Measurements from ENCODE around the gene ZBTB48. TPM values are rescaled to one million over a fixed set of nuclear protein-coding genes. Genes with fewer than 3 reads are reported as not detected.
A peak's percentile ranks its signal among the peaks of the same experiment; 100 is the strongest.
"Not testable (repeated sequence)": the region's sequence is repeated elsewhere in the genome, so short reads cannot be mapped to it uniquely, and the experiment has no call there.

The ZBTB48 gene
- total RNA-seq: 11.0 TPM

DNA sequence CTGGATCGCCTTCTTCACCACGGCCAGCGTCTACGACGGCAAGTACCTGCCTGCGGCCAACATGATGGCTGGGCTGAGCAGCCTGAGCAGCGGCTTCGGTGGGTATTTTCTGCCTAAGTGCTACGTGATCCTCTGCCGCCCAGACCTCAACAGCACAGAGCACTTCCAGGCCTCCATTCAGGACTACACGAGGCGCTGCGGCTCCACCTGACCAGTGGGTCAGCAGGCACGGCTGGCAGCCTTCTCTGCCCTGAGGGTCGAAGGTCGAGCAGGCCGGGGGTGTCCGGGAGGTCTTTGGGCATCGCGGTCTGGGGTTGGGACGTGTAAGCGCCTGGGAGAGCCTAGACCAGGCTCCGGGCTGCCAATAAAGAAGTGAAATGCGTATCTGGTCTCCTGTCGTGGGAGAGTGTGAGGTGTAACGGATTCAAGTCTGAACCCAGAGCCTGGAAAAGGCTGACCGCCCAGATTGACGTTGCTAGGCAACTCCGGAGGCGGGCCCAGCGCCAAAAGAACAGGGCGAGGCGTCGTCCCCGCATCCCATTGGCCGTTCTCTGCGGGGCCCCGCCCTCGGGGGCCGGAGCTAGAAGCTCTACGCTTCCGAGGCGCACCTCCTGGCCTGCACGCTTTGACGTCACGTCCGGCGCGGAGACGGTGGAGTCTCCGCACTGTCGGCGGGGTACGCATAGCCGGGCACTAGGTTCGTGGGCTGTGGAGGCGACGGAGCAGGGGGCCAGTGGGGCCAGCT is at the start of gene ZBTB48:
ZBTB48 (plus strand) TSS at position 621 of the 745 bp plus-strand sequence. CDS start 616 bp downstream, outside the sequence.
- peak; percentile 96 for DNase-seq

DNA sequence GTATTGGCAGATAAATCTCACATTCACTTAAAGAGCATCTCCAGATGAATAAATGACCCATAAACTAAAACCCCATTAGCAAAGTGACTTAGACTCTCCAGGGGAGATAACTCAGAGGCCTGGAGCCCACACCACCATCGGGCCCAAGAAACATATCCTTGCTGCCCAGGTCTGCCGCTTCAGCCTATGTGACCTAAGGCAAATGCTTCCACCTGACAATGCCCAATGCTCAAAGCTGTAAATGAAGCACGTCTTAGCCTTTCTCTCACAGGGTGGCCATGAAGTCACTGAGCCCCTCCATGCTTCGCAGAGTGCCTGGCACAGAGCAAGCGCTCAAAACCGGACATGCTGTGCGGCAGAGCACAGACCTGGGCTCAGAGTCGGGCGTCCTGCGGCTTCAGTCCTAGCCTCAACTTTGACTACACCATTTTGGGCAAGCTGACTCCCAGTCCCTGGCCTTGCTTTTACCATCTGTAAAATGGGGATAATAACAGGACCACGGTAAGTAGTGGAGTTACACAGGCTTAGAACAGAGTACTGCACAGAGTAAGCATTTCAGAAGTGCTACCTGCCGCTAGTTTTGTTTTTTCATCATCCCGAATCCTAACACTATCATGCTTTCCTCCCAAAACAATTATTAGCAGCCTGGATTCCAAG is 49.2 kb upstream of the ZBTB48 start:
- no peak for DNase-seq

DNA sequence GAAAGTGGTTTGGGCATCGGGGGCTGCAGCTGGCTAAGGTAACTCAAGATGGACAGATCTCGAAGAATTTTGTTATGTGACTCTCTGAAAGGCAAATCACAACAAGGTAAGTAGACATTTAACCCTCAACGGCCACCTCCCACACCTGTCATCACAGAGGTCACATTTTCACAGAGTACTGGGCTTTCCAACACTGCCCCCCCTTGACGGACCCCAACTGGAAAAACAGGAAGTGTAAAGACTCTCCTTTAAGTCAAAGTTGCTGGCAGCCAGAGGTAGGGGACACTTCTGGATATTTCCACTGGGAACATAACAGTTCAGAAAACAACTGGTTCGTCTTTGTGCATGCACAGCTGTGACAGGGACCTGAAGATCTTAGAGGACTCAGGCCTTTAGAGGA is 47.8 kb upstream of the ZBTB48 start:
- no peak for DNase-seq

DNA sequence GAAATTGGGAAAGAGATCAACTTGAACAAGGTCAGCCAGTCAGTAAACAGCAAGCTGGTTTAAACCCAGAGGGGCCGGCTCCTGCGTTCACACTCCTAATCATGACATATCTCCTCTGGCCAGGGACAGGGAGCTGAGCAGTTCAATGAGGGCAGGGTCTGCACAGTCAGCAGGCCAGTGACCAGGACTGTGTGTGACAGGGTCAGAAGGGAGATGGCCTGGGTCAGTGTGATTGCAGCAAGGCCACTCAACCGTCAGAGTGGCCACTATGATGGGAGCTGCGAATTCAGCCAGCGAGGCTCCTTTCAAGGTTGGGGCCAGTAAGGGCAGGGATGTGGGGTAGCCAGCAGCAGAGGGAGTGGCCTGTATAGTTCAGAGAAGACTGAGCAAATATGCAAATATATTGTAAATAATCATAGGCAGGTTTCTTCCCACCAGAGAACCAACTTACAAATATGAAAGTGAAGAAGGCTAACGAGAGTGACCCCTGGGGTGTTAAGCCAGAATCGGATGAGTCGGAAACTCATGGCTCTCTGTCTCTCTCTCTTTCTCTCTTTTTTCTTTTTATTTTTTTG is 45.5 kb upstream of the ZBTB48 start:
- DNase-seq: no peak

DNA sequence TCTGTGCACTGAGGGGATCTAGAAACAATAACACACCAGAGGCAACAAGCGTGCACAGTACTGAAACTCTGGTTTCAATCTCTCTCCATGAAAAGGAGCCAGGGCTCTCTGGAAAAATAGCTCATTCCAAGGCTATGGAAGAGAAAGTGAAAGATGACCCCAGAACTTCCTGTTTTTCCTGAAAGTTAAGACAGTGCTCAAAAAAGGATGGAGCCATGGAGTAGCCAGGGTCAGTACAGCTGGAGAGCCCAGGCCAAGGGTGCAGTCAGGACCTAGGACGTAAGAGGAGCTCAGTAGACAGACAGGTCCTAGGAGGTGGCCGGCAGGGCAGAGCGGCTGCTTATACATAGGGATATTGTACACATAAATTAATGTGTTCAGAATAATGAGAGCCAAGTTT is 44.6 kb upstream of the ZBTB48 start:
- DNase-seq: no peak

DNA sequence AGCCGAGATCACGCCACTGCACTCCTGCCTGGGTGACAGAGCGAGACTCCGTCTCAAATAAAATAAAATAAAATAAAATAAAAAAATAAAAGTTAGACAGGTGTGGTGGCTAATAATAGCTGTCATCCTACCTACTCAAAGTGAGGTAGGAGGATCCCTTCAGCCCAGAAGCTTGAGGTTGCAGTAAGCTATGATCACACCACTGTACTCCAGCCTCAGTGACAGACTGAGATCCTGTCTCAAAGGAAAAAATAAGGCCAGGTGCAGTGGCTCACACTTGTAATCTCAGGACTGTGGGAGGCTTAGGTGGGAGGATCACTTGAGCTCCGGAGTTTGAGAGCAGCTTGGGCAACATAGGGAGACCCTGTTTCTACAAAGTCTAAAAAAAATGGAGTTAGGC is 43.5 kb upstream of the ZBTB48 start:
- DNase-seq: no peak

DNA sequence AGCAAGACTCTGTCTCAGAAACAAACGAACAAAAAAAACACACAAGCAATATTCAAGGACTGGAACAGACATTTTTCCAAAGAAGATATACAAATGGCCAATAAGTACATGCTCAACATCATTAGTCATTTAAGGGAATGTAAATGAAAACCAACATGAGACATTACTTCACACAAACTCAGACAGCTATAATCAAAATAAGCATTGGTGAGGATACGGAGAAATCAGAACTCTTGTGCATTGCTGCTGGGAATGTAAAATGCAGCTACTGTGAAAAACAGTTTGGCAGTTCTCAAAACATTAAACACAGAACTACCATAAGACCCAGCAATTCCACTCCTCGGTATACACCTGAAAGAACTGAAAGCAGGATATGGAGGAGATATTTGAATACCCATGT is 40.8 kb upstream of the ZBTB48 start:
- no peak for DNase-seq

DNA sequence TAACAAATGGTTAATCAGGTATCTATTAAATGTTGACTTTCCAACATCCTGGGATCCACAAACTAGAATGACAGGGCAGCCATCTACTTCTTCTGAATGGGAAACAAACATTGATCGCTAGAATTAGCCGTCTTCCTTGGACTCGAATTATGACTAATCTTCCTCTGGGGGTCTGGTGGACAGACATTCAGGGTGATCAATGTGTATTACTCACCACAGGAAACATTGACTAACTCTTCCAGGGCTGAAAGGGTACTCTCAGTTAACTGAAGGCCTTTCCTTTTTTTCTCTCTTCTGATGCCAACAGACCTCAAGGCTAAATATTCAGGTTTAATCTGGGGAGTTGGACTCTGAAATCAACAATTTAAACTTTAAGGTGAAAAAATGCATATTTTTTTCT is 35.0 kb upstream of the ZBTB48 start:
- no peak for DNase-seq

DNA sequence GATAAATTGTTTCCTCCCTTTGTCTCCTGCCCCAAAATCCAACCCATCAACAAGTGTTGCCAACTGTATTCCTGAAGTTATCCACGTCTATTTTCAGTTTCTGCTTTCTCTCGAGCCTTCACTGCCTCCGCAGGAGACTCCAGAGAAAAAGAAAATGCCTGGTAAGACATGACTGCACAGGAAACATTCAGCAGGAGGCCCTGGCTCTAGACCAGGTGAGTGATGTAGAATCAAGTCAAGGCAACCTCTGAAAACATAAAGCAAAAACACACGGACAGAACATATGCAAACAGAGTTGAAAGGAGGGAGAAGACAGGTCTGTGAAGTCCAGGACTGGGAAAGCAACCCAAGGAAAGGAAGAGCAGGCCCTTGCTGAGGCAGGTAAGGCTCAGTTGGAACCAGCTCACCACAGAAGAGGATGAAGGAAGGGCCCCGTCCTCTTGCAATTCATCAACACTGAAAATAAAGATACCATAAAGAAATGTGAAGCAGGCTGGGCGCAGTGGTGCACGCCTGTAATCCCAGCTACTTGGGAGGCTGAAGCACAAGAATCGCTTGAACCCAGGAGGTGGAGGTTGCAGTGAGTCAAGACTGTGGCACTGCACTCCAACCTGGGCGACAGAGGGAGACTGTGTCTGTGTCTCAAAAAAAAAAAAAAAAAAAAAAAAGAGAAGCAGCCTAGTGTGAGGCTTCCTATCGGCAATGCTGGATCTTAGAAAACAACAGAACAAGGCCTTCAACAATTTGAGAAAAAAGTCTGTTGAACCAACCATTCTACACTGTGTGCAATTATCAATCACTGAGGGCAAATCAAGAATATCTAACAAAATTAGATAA is 34.3 kb upstream of the ZBTB48 start:
- no peak for DNase-seq

DNA sequence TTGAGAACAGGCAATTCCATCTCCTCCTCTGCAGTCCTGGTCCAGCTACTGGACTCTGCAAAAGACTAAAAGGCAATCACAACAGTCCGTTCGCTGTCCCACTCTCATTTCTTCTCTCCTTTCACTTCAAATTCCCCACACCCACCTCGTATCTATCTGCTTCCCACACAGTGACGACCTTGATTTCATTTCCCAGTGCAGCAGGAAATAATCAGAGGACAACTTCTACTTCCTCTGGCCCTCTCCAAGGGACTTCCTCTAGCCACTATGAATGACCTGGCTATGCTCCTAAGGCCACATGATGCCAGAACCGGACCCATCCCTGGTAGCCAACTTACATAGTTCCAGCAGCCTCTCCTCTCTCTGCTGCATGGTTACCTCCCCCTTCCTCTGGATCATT is 33.5 kb upstream of the ZBTB48 start:
- DNase-seq: no peak

DNA sequence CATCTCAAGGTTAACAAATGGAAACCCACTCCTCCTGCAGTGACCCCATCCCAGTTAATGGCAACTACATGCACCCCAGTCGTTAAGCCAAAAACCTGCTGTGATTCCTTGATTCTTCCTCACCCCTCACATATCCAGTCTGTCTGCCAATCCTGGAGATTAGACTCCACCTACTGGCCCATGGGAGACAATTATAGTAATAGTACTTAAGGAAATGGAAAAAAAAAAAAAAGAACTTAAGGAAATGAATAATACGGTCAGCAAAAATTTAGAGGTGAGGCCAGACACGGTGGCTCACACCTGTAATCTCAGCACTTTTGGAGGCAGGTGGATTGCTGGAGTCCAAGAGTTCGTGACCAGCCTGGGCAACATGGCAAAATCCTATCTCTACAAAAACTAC is 32.5 kb upstream of the ZBTB48 start:
- no peak for DNase-seq

DNA sequence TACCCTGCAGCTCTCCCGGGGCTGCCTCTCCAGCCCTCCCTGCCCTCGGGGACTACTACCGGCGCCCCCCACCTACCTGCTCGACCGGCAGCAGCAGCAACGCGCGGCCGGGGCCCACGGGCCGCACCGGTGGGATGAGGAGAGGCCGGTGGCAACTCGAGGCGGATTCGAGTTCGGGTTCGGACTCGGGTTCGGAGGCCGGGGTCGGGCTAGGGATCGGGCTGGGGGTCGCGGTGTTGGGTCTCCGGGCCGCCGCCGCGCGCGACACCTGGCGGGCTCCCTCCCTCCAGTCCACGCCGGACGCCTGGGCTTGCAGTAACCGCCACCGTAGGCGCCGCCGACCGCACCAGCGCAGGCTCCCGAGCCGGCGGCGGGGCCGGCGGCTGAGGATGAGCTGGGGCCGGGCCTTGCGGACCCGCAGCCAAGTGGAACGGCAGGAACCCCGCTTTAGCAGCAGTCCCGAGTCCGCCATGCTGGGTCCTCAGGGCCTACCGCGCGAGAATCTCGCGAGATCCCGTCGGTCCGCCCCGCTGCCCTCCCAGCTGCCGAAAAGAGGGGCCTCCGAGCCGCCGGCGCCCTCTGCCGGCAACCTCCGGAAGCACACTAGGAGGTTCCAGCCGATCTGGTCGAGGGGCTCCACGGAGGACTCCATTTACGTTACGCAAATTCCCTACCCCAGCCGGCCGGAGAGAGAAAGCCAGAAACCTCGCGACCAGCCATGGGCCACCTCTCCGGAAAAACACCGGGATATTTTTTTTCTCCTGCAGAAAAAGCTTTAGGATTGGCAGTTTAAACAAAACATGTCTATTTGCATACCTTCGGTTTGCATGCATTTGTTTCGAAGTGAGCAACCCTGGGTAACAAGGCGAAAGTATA is 25.5 kb upstream of the ZBTB48 start, which contains the start of gene NOL9:
NOL9 (minus strand) TSS at position 483 of the 876 bp plus-strand sequence; CDS start at position 472, 11 bp downstream.
- peak; percentile 91 for DNase-seq

DNA sequence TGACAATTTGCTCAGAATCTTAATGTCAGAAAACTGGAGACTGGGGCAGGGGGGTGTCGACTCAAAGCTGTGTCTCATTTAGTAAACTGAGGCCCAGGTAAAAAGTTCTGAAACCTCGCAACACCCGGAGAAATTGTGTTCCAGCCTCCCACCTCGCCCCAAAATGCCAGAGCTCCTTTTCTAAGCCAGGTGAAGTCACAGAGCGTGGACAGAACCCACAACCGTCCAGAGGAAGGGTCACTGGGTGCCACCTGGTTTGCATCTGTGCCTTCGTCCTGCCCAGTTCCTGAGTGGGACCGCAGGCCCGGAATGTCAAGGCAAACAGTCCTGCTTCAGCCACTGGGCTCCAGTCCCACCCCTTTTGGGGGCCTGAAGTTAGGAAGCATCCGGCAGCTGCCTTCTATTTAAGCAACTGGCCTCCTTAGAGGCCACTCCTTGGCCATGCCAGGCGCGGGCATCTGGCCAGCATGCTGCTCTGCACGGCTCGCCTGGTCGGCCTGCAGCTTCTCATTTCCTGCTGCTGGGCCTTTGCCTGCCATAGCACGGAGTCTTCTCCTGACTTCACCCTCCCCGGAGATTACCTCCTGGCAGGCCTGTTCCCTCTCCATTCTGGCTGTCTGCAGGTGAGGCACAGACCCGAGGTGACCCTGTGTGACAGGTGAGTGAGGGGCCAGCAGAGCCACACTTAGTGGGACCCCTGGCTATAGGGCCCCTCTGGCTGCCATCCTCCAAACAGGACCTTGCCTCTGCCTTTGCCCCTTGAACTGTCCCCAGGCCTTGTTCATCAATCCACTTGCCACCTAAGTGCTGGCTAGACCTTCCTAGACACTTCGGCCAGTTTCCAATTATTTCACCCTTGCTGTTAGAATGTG is 24.7 kb upstream of the ZBTB48 start, which contains the start of gene TAS1R1:
TAS1R1 (plus strand) TSS at position 401 of the 872 bp plus-strand sequence; CDS start at position 468, 67 bp downstream.
- no peak for DNase-seq

DNA sequence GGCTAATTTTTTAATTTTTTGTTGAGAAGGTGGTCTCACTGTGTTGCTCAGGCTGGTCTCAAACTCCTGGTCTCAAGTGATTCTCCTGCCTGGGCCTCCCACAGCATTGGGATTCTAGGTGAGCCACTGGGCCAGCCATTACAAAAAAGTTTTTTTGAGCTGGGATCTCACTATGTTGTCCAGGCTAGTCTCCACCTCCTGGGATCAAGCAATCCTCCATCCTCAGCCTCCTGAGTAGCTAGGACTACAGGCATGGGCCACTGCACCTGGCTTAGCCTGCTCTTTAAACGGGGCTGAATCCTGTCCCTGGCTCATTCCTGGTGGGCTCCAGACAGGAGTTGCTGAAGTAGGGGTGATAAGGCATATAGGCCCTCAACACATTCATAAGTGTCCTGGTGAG is 22.2 kb upstream of the ZBTB48 start:
- DNase-seq: no peak

DNA sequence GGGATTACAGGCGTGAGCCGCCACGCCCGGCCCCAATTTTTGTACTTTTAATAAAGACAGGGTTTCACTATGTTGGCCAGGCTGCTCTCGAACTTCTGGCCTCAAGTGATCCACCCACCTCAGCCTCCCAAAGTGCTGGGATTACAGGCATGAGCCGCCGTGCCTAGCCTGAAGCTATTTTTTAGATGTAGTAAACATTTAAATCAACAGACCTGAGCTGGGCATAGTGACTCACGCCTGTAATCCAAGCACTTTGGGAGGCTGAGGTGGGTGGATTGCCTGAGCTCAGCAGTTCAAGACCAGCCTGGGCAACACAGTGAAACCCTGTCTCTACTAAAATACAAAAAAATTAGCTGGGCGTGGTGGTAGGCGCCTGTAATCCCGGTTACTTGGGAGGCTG is 20.6 kb upstream of the ZBTB48 start:
- DNase-seq: not testable (repeated sequence)

DNA sequence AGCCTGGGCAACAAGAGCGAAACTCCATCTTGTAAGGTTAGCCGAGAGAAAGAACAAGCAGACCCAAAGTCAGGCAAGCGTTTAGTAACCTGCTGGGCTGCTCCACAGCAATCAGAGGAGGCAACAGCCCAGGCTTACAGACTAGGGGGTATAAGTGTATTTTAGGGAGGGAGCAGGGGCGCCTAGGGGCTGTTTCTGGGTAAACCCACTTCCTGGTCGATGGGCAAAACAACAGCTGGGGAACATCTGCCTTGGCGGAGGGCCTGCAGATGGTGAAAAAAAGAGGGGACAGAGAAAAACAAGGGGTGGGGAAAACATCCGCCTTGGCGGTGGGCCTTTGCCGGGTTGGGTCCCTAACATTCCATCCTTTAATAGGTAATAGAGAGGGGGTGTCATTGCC is 19.5 kb upstream of the ZBTB48 start:
- peak; percentile 19 for DNase-seq

DNA sequence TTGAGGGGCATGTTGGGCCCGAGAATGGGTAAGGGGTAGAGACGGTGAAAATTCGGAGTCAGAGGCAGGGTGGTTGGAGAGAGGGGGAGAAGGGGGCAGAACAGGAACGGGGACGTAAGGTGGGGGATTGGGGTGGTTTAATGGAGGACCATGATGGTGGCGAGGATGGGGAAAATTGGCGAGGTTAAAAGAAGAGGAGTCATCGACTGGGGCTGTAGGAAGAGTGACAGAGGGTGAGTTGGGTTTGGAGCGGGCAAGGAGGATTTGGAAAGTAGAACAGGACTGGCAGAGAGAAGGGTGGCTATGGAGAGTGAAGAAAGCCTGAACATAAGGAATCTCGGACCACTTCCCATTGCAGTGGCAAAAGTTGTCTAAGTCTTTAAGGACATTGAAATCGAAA is 10.8 kb upstream of the ZBTB48 start:
- no peak for DNase-seq

DNA sequence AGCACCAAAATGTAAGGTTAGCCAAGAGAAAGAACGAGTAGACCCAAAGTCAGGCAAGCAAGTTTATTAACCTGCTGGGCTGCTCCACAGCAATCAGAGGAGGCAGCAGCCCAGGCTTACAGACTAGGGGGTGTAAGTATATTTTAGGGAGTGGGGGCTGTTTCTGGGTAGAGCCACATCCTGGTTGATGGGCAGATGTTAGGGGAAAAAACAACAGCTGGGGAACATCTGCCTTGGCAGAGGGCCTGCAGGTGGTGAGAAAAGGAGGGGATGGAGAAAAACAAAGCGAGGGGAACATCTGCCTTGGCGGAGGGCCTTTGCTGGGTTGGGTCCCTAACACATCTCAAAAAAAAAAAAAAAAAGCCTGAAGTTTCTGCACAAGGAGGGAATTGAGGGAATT is 9.7 kb upstream of the ZBTB48 start:
- no peak for DNase-seq

DNA sequence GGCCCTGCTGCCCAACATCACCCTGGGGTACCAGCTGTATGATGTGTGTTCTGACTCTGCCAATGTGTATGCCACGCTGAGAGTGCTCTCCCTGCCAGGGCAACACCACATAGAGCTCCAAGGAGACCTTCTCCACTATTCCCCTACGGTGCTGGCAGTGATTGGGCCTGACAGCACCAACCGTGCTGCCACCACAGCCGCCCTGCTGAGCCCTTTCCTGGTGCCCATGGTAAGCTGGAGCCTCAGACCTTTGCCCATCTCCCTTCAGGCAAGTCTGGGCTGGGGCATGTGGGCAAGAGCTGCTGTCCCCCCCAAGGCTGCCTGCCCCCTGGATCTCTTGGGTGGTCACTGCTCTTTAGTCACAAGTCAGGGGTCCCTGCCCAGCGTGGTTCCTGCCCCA is 8.8 kb upstream of the ZBTB48 start:
- no peak for DNase-seq

DNA sequence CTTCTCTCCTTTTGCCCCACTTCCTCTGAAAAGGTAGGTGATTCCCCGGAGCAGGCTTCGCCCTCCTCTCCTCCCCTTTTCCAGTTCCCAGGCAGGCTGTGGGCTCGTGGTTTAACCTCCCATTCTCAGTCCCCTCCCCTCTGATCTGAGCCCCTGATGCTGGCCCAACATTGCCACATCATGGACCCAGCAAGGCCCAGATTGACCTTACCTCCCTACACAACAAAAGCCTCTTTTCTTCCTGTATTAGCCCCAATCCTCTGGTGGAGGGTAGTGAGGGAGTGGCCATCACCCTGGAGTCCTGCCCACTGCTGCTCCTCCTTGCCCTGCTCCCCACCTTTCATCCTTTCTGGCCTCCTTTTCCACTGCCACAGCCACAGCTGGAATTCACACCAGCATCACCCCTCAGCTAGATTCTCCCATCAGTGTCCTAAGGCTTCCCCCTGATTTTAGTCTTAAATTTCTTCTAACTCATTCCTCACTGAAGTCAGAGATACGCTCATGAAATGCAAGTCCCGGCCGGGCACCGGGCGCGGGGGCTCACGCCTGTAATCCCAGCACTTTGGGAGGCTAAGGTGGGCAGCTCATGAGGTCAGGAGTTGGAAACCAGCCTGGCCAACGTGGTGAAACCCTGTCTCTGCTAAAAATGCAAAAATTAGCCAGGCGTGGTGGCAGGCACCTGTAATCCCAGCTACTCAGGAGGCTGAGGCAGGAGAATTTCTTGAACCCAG is 7.0 kb upstream of the ZBTB48 start:
- no peak for DNase-seq

Measured in skin of body (tissue), 2 donors.